GM10266 (cell line): ENCODE measurements around the gene FOS.

ENCODE experiments used
- DNase-seq: peaks from one replicate; pipeline ENCODE4 v3.0.0; 2012; ENCODE audit errors: extremely low spot score
- TF ChIP-seq, protein P1 (sequence below): IDR thresholded peaks from 2 replicates; pipeline ENCODE4 v1.5.1; 2012; ENCODE audit warnings: mild to moderate bottlenecking, low read depth; ENCODE audit not compliant: control insufficient read depth, insufficient read depth; ENCODE audit errors: missing control alignments

Gene FOS

DNA sequence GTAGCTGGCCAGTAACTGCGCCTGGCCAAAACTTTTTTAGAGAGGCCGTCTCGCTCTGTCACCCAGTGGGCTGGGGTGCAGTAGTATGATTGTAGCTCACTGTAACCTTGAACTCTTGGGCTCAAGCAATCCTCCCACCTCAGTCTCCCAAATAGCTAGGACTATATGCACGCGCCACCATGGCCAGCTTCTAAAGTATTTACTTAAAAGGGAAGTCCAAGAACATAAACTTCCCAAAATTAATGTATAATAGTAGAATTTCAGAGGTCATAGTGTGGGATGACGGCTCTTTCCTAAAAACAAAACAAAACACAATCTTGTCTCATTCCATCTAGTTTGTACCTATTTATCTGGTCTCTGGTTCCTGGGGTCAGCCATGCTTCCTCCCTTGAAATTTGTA lies 42.2 kb upstream of the FOS start:
- TF ChIP-seq, protein P1, sequence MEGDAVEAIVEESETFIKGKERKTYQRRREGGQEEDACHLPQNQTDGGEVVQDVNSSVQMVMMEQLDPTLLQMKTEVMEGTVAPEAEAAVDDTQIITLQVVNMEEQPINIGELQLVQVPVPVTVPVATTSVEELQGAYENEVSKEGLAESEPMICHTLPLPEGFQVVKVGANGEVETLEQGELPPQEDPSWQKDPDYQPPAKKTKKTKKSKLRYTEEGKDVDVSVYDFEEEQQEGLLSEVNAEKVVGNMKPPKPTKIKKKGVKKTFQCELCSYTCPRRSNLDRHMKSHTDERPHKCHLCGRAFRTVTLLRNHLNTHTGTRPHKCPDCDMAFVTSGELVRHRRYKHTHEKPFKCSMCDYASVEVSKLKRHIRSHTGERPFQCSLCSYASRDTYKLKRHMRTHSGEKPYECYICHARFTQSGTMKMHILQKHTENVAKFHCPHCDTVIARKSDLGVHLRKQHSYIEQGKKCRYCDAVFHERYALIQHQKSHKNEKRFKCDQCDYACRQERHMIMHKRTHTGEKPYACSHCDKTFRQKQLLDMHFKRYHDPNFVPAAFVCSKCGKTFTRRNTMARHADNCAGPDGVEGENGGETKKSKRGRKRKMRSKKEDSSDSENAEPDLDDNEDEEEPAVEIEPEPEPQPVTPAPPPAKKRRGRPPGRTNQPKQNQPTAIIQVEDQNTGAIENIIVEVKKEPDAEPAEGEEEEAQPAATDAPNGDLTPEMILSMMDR = no peak
- DNase-seq = no peak

DNA sequence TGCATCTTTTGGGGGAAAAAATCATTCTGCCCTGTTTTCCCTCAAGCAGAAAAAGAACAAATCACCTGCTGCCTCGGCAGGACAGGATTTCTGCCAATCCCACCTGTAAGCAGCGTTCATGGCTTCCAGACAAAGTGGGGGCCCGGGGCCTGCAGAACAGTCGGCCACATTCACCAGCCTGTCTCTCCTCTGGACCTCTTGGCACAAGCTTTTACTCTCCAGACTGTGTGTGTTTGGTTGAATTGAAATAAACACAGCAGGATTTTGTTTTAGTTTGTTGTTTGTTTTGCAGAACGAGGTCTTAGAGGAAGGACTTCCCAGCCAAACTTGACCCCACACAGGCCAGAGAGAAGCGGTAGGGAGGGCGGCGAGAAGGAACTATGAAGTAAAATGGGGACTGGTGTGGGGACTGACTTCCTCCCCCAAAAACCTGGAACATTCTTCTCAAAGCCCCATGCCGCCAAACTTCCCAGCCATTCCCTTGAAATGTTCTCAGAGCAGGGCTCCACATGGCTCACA lies 41.7 kb upstream of the FOS start:
- TF ChIP-seq, protein P1 = no peak
- no peak for DNase-seq

- TF ChIP-seq, protein P1 = no peak
- no peak for DNase-seq
Measured at GRCh38 chr14:75238756-75239455, 39.7 kb upstream of the FOS start.

GRCh38 chr14:75240781-75241180 lies 37.8 kb upstream of the FOS start:
- TF ChIP-seq, protein P1 = no peak
- DNase-seq = no peak

GRCh38 chr14:75242546-75243273 lies 35.9 kb upstream of the FOS start:
- TF ChIP-seq, protein P1 = no peak
- no peak for DNase-seq

DNA sequence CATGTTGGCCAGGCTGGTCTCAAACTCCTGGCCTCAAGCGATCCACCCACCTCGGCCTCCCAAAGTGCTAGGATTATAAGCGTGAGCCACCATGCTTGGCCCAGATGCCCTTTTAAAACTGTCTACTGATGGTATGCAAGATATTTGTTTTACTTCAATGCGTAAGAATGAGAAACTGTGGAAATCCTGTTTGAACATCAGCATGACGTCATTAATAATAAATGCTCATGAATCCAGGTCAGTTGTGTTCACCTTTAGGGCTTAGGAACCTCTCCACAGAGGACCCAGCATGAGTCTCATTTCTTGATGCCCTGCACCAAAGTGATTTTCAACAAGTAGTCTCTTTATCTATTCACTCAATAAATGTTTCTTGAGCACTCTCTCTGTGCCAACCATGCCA lies 34.5 kb upstream of the FOS start:
- DNase-seq = no peak
- TF ChIP-seq, protein P1 = no peak

- no peak for DNase-seq
- TF ChIP-seq, protein P1 = no peak
Measured at GRCh38 chr14:75246546-75247285, 31.9 kb upstream of the FOS start.
